SJCRH30 (cell line): ENCODE data around the gene YEATS2. TPM values are rescaled to one million over a fixed set of nuclear protein-coding genes. Genes with fewer than 3 reads are reported as not detected.

Experiments
- DNase-seq, 2 experiments: peaks; one replicate each; pipeline ENCODE4 v3.0.0-alpha.2; 2015 to 2020
- H3K27ac ChIP-seq: fragments of 250-450 bp; sonication (Bioruptor Pico); 2 replicates; pipeline ENCODE4 v1.5.1; 2020; ENCODE audit warnings: mild to moderate bottlenecking, moderate library complexity
- H3K27me3 ChIP-seq: fragments of 250-450 bp; sonication (Bioruptor Pico); 2 replicates; pipeline ENCODE4 v1.5.1; 2020; ENCODE audit warnings: mild to moderate bottlenecking, moderate library complexity
- H3K36me3 ChIP-seq: fragments of 250-450 bp; sonication (Bioruptor Pico); 2 replicates; pipeline ENCODE4 v1.5.1; 2020; ENCODE audit warnings: mild to moderate bottlenecking, moderate library complexity
- H3K4me1 ChIP-seq: fragments of 250-450 bp; sonication (Bioruptor Pico); 2 replicates; pipeline ENCODE4 v1.5.1; 2020; ENCODE audit warnings: mild to moderate bottlenecking, moderate library complexity
- H3K4me3 ChIP-seq: fragments of 250-450 bp; sonication (Bioruptor Pico); 2 replicates; pipeline ENCODE4 v1.5.1; 2020; ENCODE audit warnings: mild to moderate bottlenecking, moderate library complexity
- H3K9me3 ChIP-seq: fragments of 250-450 bp; sonication (Bioruptor Pico); replicated peaks from 2 replicates; pipeline ENCODE4 v1.5.1; 2020; ENCODE audit warnings: mild to moderate bottlenecking, moderate library complexity
- total RNA-seq: library from RNA; depleted of rRNA; stranded (reverse); fragments of >200 nt; shearing (Covaris generic); gene quantifications from 2 replicates; pipeline ENCODE4 v1.2.3, GENCODE V29; 2014; rRNA removed

YEATS2 gene
- total RNA-seq, 1 experiment from 2014 or later = 38.1 TPM

- no peak for DNase-seq
- peaks cover 36% of the 10 kb centered on the region for H3K36me3 ChIP-seq
These were observed 142.2 kb downstream of the YEATS2 start for GRCh38 chr3:183839751-183840150.

GRCh38 chr3:183844606-183845005 is 147.0 kb downstream of the YEATS2 start:
- no peaks in the 10 kb centered on the region for H3K27me3 ChIP-seq
- peaks cover 38% of the 10 kb centered on the region for H3K36me3 ChIP-seq
- H3K4me1 ChIP-seq = no peaks in the 10 kb centered on the region
- no peak overlapping the region for H3K27ac ChIP-seq
- no peak for DNase-seq
- H3K4me3 ChIP-seq = no peak overlapping the region
- H3K9me3 ChIP-seq = no peaks in the 10 kb centered on the region

More at GRCh38 chr3:183839751-183840150, 142.2 kb downstream of the YEATS2 start:
- H3K4me3 ChIP-seq = no peak overlapping the region
- no peak overlapping the region for H3K27ac ChIP-seq
- H3K27me3 ChIP-seq = no peaks in the 10 kb centered on the region
- no peaks in the 10 kb centered on the region for H3K9me3 ChIP-seq
- H3K4me1 ChIP-seq = no peaks in the 10 kb centered on the region

GRCh38 chr3:183845090-183845489 is 147.5 kb downstream of the YEATS2 start:
- Histone ChIP-seq H3K27ac (no peak overlapping the region), H3K9me3 (no peaks in the 10 kb centered on the region), H3K27me3 (no peaks in the 10 kb centered on the region), H3K36me3 (peaks cover 36% of the 10 kb centered on the region), H3K4me1 (no peaks in the 10 kb centered on the region), H3K4me3 (no peak overlapping the region)
- no peak for DNase-seq

DNA sequence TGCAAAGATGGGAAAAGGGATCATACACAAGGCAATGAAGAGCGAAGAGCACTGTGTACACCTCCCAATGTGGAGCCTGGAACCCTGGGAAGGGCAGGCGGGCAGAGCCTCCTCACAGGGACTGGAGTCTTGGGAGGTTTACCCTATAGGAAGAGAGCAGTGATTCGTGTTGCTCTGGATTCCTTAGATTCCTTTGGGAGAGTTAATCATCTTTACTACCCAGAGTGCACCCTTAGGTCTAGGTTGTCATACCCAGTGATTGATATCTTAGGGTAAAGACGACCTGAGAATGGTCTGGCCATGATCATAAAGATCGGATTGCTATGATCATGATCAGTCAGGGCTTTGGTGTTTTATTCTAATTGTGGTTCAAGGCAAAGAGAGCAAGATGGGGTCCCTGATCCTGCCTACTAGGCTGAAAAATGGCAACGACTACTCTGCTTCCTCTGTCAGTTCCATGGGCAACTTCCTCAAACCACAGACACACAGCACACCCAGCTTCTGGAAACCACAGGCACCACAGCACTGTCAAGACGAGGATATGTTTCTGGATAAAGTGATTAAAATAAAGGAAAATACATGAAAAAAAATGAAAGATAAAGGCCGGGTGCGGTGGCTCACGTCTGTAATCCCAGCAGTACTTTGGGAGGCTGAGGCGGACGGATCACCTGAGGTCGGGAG is 148.2 kb downstream of the YEATS2 start:
- peaks cover 33% of the 10 kb centered on the region for H3K36me3 ChIP-seq
- no peak overlapping the region for H3K27ac ChIP-seq
- no peak for DNase-seq

DNA sequence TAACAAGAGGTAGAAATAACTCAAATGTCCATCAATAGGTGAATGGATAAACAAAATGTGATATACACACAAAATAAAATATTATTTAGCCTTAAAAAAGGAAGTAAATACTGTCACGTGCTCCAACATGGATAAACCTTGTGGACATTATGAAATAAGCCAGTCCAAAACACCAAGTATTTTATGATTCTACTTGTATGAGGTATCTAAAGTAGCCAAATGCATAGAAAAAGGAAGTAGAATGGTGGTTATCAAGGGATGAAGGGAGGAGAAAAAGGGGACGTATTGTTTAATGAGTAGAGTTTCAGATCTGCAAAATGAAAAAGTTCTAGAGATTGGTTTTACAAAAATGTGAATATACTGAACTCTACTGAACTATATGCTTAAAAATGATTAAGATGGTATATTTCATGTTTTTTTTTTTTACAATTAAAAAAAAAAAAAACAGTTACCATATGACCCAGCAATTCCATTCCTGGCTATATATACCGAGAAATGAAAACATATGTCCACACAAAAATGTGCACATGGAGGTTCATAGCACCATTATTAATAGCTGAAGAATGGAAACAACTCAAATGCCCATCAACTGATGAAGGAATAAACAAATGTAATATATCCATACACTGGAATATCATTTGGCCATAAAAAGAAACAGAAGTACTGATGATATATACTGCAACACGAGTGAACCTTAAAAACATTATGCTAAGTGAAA is 156.9 kb downstream of the YEATS2 start:
- Histone ChIP-seq H3K27ac (no peak overlapping the region), H3K4me3 (no peak overlapping the region), H3K36me3 (peaks cover 19% of the 10 kb centered on the region), H3K27me3 (no peaks in the 10 kb centered on the region), H3K4me1 (no peaks in the 10 kb centered on the region), H3K9me3 (no peaks in the 10 kb centered on the region)
- no peak for DNase-seq

More for the DNA sequence above, 148.2 kb downstream of the YEATS2 start:
- no peaks in the 10 kb centered on the region for H3K4me1 ChIP-seq
- H3K9me3 ChIP-seq = no peaks in the 10 kb centered on the region
- no peaks in the 10 kb centered on the region for H3K27me3 ChIP-seq
- no peak overlapping the region for H3K4me3 ChIP-seq

DNA sequence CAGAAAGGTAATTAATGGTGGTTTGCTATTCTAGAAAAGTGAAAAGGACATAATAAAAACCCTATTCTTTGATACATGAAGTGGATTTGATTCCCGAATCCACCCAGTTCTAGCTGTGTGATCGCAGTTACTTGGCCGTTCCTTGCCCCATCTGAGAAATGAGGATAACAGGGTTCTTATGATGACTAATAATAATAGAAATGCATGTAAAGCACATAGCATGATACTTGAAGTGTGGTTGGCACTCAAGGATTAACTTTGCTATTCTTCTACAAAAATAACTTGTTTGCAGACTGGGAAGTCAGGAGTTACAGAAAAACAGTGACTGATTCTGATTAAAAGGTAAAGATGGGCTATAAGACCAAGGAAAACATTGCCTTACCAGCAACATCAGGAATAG is 160.3 kb downstream of the YEATS2 start:
- Histone ChIP-seq H3K27me3 (no peaks in the 10 kb centered on the region), H3K4me1 (no peaks in the 10 kb centered on the region), H3K4me3 (no peak overlapping the region), H3K9me3 (no peaks in the 10 kb centered on the region), H3K36me3 (peaks cover 37% of the 10 kb centered on the region), H3K27ac (no peak overlapping the region)
- no peak for DNase-seq

Other genes starting within 250 kb of the YEATS2 start
- gene KLHL6, start 142.1 kb upstream of the YEATS2 start, total RNA-seq = not detected in 2 replicates
- 9.5 and 14.0 TPM in 2 replicates for gene KLHL24, start 62.2 kb upstream of the YEATS2 start, total RNA-seq
- 6.5 and 7.0 TPM in 2 replicates for gene MAP6D1, start 127.8 kb downstream of the YEATS2 start, total RNA-seq
- 51.4 and 55.5 TPM in 2 replicates for gene PARL, start 187.1 kb downstream of the YEATS2 start, total RNA-seq